ENCODE data around the gene DGLUCY. TPM values are rescaled to one million over a fixed set of nuclear protein-coding genes. Genes with fewer than 3 reads are reported as not detected.
"Not testable (repeated sequence)": the region's sequence is repeated elsewhere in the genome, so short reads cannot be mapped to it uniquely, and the experiment has no call there.

The DGLUCY gene
- total RNA-seq, 1 donor from 2014 or later: 20.0 TPM

- H3K9ac ChIP-seq (ENCODE audit: low read length): no peak overlapping the region
- Mint-ChIP-seq H3K27me3 (ENCODE audit: low read depth, unreplicated experiment) (no peaks in the 10 kb centered on the region), H3K27ac (ENCODE audit: unreplicated experiment) (peak overlapping the region; percentile 72), H3K4me1 (ENCODE audit: low read depth, unreplicated experiment) (peaks cover 21% of the 10 kb centered on the region), H3K9me3 (ENCODE audit: unreplicated experiment) (no peaks in the 10 kb centered on the region), H3K4me3 (ENCODE audit: unreplicated experiment) (no peak overlapping the region), H3K36me3 (ENCODE audit: low read depth, unreplicated experiment) (peaks cover 17% of the 10 kb centered on the region)
- DNase-seq (ENCODE audit: low read depth) (peak; percentile 73), FAIRE-seq (no peak)
- peak overlapping the region; percentile 15 for H2AFZ ChIP-seq (ENCODE audit: low read depth, low read length)
- TF ChIP-seq CTCF (IDR thresholded peaks at IDR 0.05; ENCODE audit: insufficient read depth, low read depth, low read length) (no peak), EZH2 (IDR thresholded peaks at IDR 0.05; ENCODE audit: insufficient read depth, low read length) (no peak)
- H3K79me2 ChIP-seq (ENCODE audit: insufficient read depth, low read length): no peaks in the 10 kb centered on the region
- H3K27me3 ChIP-seq (ENCODE audit: insufficient read depth, low read length): peaks cover 3% of the 10 kb centered on the region
- H4K20me1 ChIP-seq (ENCODE audit: insufficient read depth, low read length): no peaks in the 10 kb centered on the region
- H3K9me3 ChIP-seq (ENCODE audit: insufficient read depth, low read depth, low read length): no peaks in the 10 kb centered on the region
- no peak overlapping the region for H3K27ac ChIP-seq (ENCODE audit: low read depth, low read length)
- no peak overlapping the region for H3K4me2 ChIP-seq (ENCODE audit: low read length)
- no peaks in the 10 kb centered on the region for H3K36me3 ChIP-seq (ENCODE audit: insufficient read depth, low read length)
- no peak overlapping the region for H3K4me3 ChIP-seq (ENCODE audit: insufficient read depth, low read depth, low read length)
- H3K4me1 ChIP-seq (ENCODE audit: insufficient read depth, low read length): peaks cover 3% of the 10 kb centered on the region
Measured at GRCh38 chr14:91119556-91120311, 5.9 kb downstream of the DGLUCY start.

- H3K4me3 Mint-ChIP-seq (ENCODE audit: unreplicated experiment): no peak overlapping the region
- Histone ChIP-seq H3K79me2 (ENCODE audit: insufficient read depth, low read length) (no peaks in the 10 kb centered on the region), H3K4me2 (ENCODE audit: low read length) (no peak overlapping the region), H3K4me1 (ENCODE audit: insufficient read depth, low read length) (no peaks in the 10 kb centered on the region), H3K36me3 (ENCODE audit: insufficient read depth, low read length) (no peaks in the 10 kb centered on the region), H3K9me3 (ENCODE audit: insufficient read depth, low read depth, low read length) (peaks cover 6% of the 10 kb centered on the region), H3K27me3 (ENCODE audit: insufficient read depth, low read length) (peaks cover 3% of the 10 kb centered on the region), H3K4me3 (ENCODE audit: insufficient read depth, low read depth, low read length) (no peak overlapping the region), H4K20me1 (ENCODE audit: insufficient read depth, low read length) (no peaks in the 10 kb centered on the region), H3K27ac (ENCODE audit: low read depth, low read length) (no peak overlapping the region), H3K9ac (ENCODE audit: low read length) (no peak overlapping the region), H2AFZ (ENCODE audit: low read depth, low read length) (no peak overlapping the region)
- peaks cover 11% of the 10 kb centered on the region for H3K4me1 Mint-ChIP-seq (ENCODE audit: low read depth, unreplicated experiment)
- FAIRE-seq (no peak), DNase-seq (ENCODE audit: low read depth) (no peak)
- H3K36me3 Mint-ChIP-seq (ENCODE audit: low read depth, unreplicated experiment): peaks cover 28% of the 10 kb centered on the region
- no peak for TF ChIP-seq CTCF (IDR thresholded peaks at IDR 0.05; ENCODE audit: insufficient read depth, low read depth, low read length)
- no peak for TF ChIP-seq EZH2 (IDR thresholded peaks at IDR 0.05; ENCODE audit: insufficient read depth, low read length)
- H3K27me3 Mint-ChIP-seq (ENCODE audit: low read depth, unreplicated experiment): no peaks in the 10 kb centered on the region
- no peaks in the 10 kb centered on the region for H3K9me3 Mint-ChIP-seq (ENCODE audit: unreplicated experiment)
- H3K27ac Mint-ChIP-seq (ENCODE audit: unreplicated experiment): no peak overlapping the region
Measured at GRCh38 chr14:91123201-91123600, 9.3 kb downstream of the DGLUCY start.

DNA sequence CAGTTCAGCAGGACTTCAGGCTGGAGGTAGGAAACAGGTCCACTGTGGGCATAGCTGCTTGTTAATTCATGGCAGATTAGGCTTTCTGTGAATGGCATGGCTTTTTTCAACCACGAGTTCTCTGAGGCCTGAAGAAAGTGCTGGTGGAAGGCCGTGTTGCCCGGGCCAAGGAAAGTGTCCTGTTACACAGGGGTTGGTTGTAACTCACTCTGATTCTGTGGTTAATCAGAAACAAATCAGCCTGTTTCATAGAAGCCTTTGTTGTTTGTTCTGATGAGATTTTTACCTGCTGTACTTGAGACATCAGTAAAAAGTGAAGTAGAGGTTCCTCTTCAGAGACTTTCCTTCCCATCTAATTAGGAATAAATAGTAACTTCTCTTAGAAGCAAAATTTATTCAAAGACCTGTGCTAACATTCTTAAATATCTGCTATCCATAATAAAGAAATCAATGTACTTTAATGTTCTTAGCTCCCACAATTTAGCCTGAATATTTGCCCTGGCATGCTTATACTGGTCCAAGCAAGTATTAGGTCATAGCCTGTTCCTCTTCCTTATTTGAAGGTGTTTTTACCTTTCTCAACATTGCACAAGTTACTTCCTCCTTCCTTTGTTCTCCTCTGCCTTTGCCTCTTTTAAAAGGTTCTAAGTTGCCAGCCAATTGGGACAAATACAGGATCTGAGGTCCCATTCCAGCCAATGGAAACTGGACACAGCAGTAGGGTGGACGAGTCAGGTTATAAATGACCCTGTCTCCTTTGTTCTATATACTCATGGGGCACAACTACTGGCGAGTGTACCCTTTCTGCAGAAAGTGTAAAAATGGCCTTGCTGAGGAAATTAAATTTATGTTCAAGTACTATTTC is 10.8 kb downstream of the DGLUCY start:
- H3K4me3 Mint-ChIP-seq (ENCODE audit: unreplicated experiment); DNase-seq (ENCODE audit: low read depth); H4K20me1 ChIP-seq (ENCODE audit: insufficient read depth, low read length); H3K4me2 ChIP-seq (ENCODE audit: low read length); H2AFZ ChIP-seq (ENCODE audit: low read depth, low read length); H3K36me3 ChIP-seq (ENCODE audit: insufficient read depth, low read length); H3K4me3 ChIP-seq (ENCODE audit: insufficient read depth, low read depth, low read length); H3K9me3 ChIP-seq (ENCODE audit: insufficient read depth, low read depth, low read length); H3K27ac ChIP-seq (ENCODE audit: low read depth, low read length); H3K4me1 Mint-ChIP-seq (ENCODE audit: low read depth, unreplicated experiment); H3K27me3 Mint-ChIP-seq (ENCODE audit: low read depth, unreplicated experiment); H3K27ac Mint-ChIP-seq (ENCODE audit: unreplicated experiment); FAIRE-seq; H3K9me3 Mint-ChIP-seq (ENCODE audit: unreplicated experiment); H3K9ac ChIP-seq (ENCODE audit: low read length); H3K4me1 ChIP-seq (ENCODE audit: insufficient read depth, low read length); H3K27me3 ChIP-seq (ENCODE audit: insufficient read depth, low read length); H3K79me2 ChIP-seq (ENCODE audit: insufficient read depth, low read length): not testable (repeated sequence)
- peaks cover 27% of the 10 kb centered on the region for H3K36me3 Mint-ChIP-seq (ENCODE audit: low read depth, unreplicated experiment)
